PC-9 (cell line): ENCODE results near the gene SP3.

Experiments
- CTCF ChIP-seq: fragments of 200-600 bp; sonication (generic); conservative IDR thresholded peaks from 2 replicates; pipeline ENCODE4 v1.6.1; 2017; ENCODE audit warnings: mixed run types, antibody characterized with exemption, mild to moderate bottlenecking, moderate library complexity
- EZH2 ChIP-seq: fragments of 200-600 bp; sonication (generic); IDR thresholded peaks from 2 replicates; pipeline ENCODE4 v1.8.0; 2017; ENCODE audit warnings: antibody characterized with exemption, low read depth

GRCh38 chr2:173970516-173970924, 5.3 kb upstream of the SP3 start:
- TF ChIP-seq CTCF = no peak
- no peak for TF ChIP-seq EZH2
